Measurements from ENCODE around the gene TRAF7. TPM values are rescaled to one million over a fixed set of nuclear protein-coding genes. Genes with fewer than 3 reads are reported as not detected.

The TRAF7 gene
- polyA plus RNA-seq, 3 donors = 5.9 to 41.9 (median 6.7) TPM

DNA sequence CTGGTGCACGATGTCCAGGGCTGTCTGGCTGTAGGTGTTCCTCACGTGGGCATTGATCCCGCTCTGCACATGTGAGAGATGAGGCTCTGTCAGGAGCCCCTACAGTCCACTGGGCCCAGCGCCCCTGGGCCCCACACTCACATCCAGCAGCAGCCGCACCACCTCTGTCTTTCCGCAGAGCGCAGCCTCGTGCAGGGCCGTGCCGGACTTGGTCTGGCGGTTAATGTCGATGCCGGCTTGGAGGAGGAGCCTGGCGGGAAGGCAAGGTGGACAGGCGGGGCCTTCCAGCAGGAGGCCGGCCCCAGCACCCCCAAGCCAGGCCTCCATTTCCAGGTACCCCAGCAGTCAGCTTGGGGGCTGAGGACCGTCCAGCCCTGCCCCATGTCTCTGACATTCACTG lies 31.6 kb downstream of the TRAF7 start:
- TF ChIP-seq, protein P1, sequence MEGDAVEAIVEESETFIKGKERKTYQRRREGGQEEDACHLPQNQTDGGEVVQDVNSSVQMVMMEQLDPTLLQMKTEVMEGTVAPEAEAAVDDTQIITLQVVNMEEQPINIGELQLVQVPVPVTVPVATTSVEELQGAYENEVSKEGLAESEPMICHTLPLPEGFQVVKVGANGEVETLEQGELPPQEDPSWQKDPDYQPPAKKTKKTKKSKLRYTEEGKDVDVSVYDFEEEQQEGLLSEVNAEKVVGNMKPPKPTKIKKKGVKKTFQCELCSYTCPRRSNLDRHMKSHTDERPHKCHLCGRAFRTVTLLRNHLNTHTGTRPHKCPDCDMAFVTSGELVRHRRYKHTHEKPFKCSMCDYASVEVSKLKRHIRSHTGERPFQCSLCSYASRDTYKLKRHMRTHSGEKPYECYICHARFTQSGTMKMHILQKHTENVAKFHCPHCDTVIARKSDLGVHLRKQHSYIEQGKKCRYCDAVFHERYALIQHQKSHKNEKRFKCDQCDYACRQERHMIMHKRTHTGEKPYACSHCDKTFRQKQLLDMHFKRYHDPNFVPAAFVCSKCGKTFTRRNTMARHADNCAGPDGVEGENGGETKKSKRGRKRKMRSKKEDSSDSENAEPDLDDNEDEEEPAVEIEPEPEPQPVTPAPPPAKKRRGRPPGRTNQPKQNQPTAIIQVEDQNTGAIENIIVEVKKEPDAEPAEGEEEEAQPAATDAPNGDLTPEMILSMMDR (IDR thresholded peaks at IDR 0.05) = no peak
- H3K27me3 Mint-ChIP-seq (ENCODE audit: low read depth in 3 of 3) = peaks cover 4 to 9% (median 7%) of the 10 kb centered on the region in 3 donors
- WGBS (ENCODE audit: insufficient coverage) = 87% methylated on average over 15 of the region's 17 CpGs

DNA sequence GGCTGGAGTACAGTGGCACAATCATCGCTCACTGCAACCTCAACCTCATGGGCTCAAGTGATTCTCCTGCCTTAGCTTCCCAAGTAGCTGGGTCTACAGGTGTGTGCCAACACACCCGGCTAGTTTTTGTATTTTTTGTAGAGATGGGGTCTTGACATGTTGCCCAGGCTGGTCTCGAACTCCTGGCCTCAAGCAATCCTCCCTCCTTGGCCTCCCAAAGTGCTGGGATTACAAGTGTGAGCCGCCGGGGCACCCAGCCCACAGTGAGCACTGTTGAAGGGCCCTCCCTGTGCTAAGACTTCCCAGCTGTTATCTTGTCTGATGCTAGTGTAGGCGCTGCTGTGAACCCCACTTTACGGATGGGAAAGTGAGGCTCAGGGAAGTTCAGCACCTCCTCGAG lies 32.8 kb downstream of the TRAF7 start:
- Mint-ChIP-seq H3K9me3 (no peaks in the 10 kb centered on the region), H3K4me1 (no peaks in the 10 kb centered on the region), H3K27me3 (ENCODE audit: low read depth in 3 of 3) (peaks cover 8 to 16% (median 11%) of the 10 kb centered on the region in 3 donors), H3K4me3 (no peak overlapping the region), H3K36me3 (no peaks in the 10 kb centered on the region), H3K27ac (peak overlapping the region in 1 of 7 donors; percentile 11)
- no peak overlapping the region for H3K4me2 ChIP-seq (replicated peaks; ENCODE audit: extremely low read depth, low read length, poor library complexity, severe bottlenecking)
- TF ChIP-seq, protein P1 (IDR thresholded peaks at IDR 0.05) = no peak
- H3K4me3 ChIP-seq (replicated peaks in 1 of 3; ENCODE audit: low read depth in 2 of 3, low read length in 3 of 3) = no peak overlapping the region
- H3K79me2 ChIP-seq (ENCODE audit: insufficient read depth, low read length) = no peaks in the 10 kb centered on the region
- no peaks in the 10 kb centered on the region for H3K36me3 ChIP-seq (replicated peaks in 1 of 2; ENCODE audit: control insufficient read depth in 1 of 2, insufficient read depth in 2 of 2, low read length in 2 of 2)
- WGBS (ENCODE audit: insufficient coverage) = 93% methylated on average over 5 of the region's 8 CpGs
- H3K27ac ChIP-seq (ENCODE audit: low read depth in 1 of 2, low read length in 2 of 2) = no peak overlapping the region
- no peak for DNase-seq
- no peak overlapping the region for H2AFZ ChIP-seq (ENCODE audit: insufficient read depth, low read depth, low read length, poor library complexity, severe bottlenecking)
- no peaks in the 10 kb centered on the region for H3K4me1 ChIP-seq (ENCODE audit: control insufficient read depth in 1 of 2, insufficient read depth in 2 of 2, low read length in 2 of 2)
- no peak overlapping the region for H3K9ac ChIP-seq (ENCODE audit: insufficient read depth, low read length, poor library complexity, severe bottlenecking)
- H3K27me3 ChIP-seq (ENCODE audit: control insufficient read depth in 2 of 2, insufficient read depth in 2 of 2, low read length in 2 of 2) = peaks cover 0 to 1% of the 10 kb centered on the region in 2 donors
- intact Hi-C loops (cut with micrococcal nuclease) = no loop called here
- H4K20me1 ChIP-seq (ENCODE audit: insufficient read depth, low read length) = no peaks in the 10 kb centered on the region
- H3K9me3 ChIP-seq (replicated peaks in 1 of 2; ENCODE audit: control insufficient read depth in 1 of 2, insufficient read depth in 1 of 2, low read length in 2 of 2) = no peaks in the 10 kb centered on the region

More for the DNA sequence above, 31.6 kb downstream of the TRAF7 start:
- H3K36me3 Mint-ChIP-seq = no peaks in the 10 kb centered on the region
- H3K36me3 ChIP-seq (replicated peaks in 1 of 2; ENCODE audit: control insufficient read depth in 1 of 2, insufficient read depth in 2 of 2, low read length in 2 of 2) = no peaks in the 10 kb centered on the region
- no peak overlapping the region for H3K9ac ChIP-seq (ENCODE audit: insufficient read depth, low read length, poor library complexity, severe bottlenecking)
- H3K4me1 Mint-ChIP-seq = no peaks in the 10 kb centered on the region
- H3K27ac ChIP-seq (ENCODE audit: low read depth in 1 of 2, low read length in 2 of 2) = no peak overlapping the region
- H3K4me2 ChIP-seq (replicated peaks; ENCODE audit: extremely low read depth, low read length, poor library complexity, severe bottlenecking) = no peak overlapping the region
- no peak for DNase-seq
- no peak overlapping the region for H3K27ac Mint-ChIP-seq
- H3K79me2 ChIP-seq (ENCODE audit: insufficient read depth, low read length) = no peaks in the 10 kb centered on the region
- no peaks in the 10 kb centered on the region for H4K20me1 ChIP-seq (ENCODE audit: insufficient read depth, low read length)
- no peak overlapping the region for H3K4me3 Mint-ChIP-seq
- H3K27me3 ChIP-seq (ENCODE audit: control insufficient read depth in 2 of 2, insufficient read depth in 2 of 2, low read length in 2 of 2) = no peaks in the 10 kb centered on the region
- intact Hi-C loops (cut with micrococcal nuclease) = no loop called here
- H3K4me1 ChIP-seq (ENCODE audit: control insufficient read depth in 1 of 2, insufficient read depth in 2 of 2, low read length in 2 of 2) = no peaks in the 10 kb centered on the region
- H3K4me3 ChIP-seq (replicated peaks in 1 of 3; ENCODE audit: low read depth in 2 of 3, low read length in 3 of 3) = no peak overlapping the region
- no peak overlapping the region for H2AFZ ChIP-seq (ENCODE audit: insufficient read depth, low read depth, low read length, poor library complexity, severe bottlenecking)
- H3K9me3 ChIP-seq (replicated peaks in 1 of 2; ENCODE audit: control insufficient read depth in 1 of 2, insufficient read depth in 1 of 2, low read length in 2 of 2) = no peaks in the 10 kb centered on the region
- H3K9me3 Mint-ChIP-seq = no peaks in the 10 kb centered on the region

Measured in CD14-positive monocyte (primary cell).